GM19324 (cell line): ENCODE results near the gene NR1H4.
"Not testable (repeated sequence)": the region's sequence is repeated elsewhere in the genome, so short reads cannot be mapped to it uniquely, and the experiment has no call there.

Experiments
- ATAC-seq: cut with Tn5 transposase; IDR thresholded peaks from one replicate; pipeline ENCODE4 v1.9.1; 2021; ENCODE audit warnings: mild to moderate bottlenecking, moderate library complexity; ENCODE audit not compliant: unreplicated experiment, low FRiP score

NR1H4 gene

DNA sequence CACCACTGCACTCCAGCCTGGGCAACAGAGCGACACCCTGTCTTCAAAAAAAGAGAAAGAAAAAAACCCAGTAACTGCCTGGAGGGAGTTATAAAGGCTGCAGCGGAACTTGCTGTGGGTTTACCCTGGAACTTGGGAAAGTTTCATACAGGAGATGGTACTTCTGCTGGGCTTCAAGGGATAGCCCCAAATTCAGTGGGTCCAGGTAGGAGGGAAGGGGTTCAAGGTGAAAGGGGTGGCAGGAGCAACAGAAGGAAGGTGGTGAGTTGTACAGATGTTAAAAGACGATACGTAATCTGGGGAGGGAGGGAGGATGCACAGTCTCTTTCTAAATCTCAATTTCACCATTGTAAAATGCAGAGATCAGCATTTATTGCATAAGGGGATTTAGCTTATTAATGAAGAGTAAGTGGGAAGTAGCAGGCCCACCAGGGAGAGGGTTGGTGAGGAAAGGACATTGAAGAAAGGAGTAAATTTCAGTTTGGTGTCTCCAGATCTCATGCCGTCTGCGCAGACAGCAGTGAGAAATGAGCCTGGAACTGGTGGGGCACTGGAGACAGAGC lies 91.3 kb downstream of the NR1H4 start:
- ATAC-seq: no peak

DNA sequence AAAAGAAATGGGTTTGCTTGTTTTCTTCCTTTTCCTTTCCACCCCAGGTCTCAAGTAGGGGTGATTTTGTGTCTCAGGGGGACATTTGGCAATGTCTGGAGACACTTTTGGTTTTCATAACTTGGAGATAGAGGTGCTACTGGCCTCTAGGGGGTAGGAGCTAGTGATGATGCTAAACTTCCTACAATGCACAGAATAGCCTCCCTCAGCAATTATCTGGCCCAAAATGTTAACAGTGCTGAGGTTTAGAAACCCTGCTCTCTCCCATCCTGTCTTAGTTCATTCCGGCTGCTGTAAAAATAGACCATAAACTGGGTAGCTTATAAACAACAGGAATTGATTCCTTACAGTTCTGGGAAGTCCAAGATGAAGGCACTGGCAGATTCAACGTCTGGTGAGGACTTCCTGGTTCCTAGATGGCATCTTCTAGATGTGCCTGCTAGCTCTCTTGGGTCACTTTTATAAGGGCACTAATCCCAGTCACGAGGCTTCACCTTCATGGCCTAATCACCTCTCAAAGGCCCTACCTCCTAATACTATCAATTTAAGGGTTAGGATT lies 92.4 kb downstream of the NR1H4 start:
- ATAC-seq: no peak

DNA sequence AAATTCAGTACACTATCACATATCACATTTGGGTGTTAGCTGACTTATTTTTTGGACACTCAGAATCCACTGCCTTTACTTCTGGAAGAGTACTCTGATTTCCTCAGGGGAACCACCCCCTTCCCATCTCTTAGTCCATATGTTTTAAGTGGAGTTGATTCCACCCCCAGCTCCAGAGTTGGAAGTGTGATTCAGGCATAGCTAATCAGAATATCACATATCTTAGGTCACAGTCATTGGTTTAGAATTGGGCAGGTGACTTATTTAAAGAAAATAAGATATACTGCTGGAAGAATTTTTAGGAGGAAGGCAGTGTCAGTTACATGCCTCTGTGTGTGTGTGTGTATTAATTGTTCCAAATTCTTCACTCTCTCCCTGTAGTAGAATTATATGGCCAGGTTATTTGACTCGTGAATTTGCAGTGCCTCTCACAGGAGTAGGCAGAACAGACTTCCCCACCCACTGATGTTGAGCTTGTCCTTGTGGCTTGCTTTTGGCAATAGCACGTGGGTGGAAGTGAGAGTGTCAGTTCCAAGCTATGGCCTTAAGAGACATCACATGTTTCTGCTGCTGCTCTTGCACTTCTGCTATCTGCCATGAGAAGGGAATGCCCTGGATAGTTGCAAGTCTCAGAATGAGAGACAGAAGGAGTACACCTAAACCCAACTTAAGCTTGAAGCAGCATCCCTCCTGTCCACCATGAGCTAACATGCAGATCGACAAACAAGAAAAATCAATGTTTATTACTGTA lies 93.4 kb downstream of the NR1H4 start:
- peak; percentile 96 for ATAC-seq

DNA sequence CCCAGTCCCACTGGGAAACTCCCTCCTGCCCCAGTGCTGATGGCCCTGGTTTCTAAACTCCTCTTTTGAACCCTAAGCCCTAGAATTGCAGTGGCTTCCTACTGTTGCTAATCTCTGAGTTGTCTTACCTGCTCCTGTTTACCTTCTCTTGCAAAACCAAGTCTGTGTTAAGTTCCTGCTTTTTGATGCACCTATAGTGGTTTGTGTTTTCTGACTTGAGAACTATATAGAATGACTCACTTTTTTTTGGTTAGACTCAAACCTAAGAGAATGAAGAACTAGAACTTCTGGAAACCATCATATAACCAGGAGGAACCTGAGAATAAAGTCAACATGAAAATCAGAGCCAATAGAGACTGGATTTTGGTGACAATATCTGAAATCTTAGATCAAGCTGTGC lies 94.3 kb downstream of the NR1H4 start:
- ATAC-seq: no peak

DNA sequence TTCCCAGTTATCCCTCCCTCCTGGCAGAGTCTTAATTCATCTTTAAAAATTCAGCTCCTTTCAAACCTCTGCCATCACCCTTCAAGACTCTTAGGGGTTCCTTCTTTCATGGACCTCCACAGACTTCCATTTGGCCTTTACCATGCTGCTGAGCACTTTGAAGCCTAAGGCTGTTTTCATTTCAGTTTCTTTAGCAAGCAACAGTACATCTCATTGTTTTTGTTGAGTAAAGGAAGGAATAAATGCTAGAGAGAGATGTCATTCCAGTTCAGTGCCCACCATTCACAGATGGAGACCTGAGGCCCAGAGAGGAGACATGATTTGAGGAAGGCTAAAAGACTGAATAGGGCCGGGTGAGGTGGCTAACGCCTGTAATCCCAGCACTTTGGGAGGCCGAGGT lies 98.5 kb downstream of the NR1H4 start:
- no peak for ATAC-seq

DNA sequence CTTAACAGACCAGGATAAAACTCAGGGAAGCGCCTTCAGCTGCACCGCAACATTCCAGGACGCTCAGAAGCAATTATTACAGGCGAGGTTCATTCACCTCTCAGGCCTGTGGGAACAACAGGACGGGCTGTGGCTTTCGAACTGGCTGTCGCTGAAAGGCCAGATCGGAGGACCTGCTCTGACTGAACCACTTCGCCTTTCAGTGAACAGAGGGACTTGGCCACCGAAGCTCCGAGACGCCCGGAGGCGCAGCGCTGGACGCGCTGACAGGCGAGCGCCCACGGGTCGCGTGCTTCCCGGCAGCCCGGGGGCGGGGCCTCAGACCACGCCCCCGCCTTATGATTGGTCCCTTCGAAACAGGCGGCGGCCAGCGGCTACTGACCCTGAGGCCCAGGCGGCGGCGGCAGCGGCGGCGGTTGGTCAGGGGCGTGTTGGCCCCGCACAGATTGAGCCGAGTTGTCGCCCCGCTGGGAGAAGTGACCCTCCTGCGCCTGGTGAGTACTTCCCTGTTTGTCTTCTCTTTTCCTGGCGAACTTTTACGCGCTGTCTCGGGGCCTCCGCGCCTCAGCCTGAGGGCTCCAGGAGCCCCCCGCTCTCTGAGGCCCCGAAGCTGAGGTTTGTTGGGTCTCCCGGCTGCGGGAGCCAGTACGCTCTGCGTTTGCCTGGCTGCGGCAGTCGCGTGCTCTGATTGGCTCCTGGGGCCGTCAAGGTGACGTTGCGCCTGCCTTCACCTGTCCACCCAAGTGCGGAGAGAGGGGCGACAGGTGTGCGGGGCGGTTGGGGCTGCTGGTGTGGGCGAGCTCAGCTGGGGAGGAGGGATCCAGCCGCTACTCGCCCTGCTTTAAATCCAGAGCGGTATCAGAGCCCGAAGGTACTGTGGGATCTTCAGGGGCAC lies 99.9 kb downstream of the NR1H4 start, which contains the start of gene GAS2L3:
GAS2L3 (plus strand) TSS at position 393 of the 895 bp plus-strand sequence. CDS start 21,221 bp downstream, outside the sequence.
- ATAC-seq: peak; percentile 98

DNA sequence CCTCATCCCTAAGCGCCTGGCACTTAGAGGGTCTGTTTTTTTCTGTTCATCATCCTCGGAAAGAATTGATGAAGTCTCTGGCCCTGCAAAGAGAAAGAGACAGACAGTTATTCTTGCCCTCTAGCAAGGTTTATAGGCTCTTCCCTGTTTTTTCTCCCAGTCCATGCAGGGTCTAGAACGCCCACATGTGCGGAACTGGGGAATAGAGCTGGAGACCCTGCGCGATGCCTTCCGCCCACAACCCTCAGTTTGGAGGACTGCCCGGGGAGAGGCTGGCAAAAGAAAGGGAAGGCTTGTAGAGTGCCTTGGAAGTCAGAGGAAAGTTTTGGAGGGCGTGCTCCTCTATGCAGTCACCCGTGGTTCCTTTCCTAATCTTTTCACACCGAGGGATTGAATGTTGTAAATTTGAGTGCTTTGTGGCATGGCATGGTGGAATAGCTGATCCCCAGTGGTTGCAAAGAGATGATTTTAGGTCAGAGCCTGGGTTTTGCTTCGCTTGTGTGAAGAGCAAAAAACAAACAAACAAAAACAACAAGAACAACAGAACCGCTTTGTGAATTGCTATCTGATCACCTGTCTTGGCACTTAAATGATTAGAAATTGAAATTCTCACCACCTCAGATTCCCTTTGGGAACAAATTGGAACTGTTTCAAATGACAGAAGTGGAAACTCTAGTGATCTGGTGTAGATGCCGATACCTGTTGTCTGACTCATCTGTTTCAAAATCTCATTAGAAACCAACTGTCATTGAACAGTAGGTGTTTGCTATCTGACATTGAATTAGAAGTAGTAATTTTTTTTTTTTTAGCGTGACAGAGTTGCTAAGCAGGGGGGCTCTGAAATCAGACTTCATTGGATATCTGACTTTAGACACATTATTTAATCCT lies 100.8 kb downstream of the NR1H4 start:
- ATAC-seq: no peak

DNA sequence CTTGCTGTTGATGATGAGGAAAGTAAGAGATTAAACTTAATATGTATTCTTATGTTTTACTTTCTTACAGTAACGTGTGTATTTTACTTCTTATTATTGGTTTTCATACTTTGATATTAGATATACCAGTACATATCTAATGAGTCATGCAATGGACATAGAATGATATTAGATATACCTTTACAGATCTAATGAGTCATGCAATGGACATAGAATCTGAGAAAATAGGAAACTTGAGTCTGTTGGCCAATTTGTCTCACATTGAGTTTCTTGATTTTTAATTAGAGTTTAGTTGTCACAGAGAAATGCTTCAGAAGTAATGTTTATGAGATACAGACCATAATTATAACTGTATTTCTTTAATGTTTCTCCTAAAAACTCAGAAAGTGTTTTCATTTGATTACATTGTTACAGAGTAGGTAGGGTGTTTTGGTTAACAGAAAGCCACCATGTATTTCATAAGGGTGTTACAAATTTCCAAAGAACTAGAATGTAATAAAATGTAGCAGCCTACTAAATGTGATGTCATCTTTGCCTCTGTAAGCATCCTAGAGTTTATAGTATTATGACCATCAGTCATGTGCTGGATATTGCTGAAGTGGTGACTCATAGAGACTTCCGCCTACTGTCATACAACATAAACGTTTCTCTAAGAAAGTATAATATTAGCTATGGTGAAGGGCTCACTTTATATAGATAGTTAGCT lies 102.8 kb downstream of the NR1H4 start:
- no peak for ATAC-seq

DNA sequence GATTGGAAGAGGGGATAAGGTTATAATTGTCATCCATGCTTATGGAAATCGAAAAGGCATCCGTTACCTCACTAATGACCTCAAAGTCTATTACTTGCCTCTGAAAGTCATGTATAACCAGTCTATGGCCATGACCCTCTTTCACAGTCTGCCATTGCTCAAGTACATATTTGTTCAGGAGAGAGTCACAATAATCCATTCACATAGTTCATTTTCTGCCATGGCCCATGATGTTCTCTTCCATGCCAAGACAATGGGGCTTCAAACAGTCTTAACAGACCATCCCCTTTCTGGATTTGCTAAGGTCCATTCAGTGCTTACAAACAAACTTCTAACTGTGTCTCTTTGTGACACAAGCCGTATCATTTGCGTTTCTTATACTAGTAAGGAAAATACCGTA lies 105.3 kb downstream of the NR1H4 start:
- ATAC-seq: no peak

DNA sequence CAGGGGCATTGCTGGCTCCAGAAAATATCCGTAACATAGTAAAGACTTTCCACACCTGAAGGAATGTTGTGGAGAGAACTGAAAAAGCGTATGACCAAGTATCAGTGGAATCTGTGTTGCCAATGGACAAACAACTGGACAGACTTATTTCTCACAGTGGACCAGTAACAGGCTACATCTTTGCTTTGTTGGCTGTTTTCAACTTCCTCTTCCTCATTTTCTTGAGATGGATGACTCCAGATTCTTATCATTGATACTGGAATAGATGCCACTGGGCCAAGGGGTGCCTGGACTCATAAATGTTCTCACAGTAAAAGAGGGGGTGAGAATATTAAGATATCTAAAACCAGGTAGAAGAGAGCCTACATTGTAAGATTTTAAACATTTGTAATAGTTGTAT lies 106.2 kb downstream of the NR1H4 start:
- no peak for ATAC-seq

DNA sequence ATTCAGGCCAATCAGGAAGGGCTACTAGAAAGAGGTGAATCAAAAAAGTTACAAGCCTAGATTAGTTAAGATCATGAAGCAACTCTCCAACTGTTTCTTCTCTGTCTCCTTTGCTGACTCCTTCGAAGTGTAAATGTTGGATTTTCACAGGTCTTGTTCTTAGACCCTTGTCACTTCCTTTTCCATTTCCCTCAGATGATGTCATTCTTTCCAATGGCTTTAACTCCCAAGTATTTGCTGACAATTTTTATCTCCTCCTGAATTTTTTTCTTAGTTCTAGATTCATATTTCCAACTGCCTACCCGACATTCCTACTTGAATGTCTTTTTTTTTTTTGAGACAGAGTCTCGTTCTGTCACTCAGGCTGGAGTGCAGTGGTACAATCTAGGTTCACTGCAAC lies 110.6 kb downstream of the NR1H4 start:
- no peak for ATAC-seq

DNA sequence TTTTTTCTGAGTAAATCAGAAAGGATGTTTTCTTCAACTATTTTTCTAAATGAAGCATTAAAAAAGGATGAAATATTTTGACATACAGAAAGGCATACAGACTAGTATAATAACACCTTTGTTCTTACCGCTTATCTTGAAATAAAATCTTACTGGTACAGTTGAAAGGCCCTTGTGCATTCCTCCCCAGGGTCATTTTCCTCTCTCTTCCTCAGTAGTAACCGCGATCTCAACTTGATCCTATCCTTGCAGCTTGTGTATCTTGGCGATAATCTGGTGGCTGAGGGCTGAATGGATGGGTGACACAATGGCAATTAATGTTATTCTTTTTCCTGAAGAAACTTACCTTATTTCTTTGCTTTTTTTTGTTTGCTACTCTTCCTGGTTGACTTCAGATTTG lies 118.3 kb downstream of the NR1H4 start:
- no peak for ATAC-seq

DNA sequence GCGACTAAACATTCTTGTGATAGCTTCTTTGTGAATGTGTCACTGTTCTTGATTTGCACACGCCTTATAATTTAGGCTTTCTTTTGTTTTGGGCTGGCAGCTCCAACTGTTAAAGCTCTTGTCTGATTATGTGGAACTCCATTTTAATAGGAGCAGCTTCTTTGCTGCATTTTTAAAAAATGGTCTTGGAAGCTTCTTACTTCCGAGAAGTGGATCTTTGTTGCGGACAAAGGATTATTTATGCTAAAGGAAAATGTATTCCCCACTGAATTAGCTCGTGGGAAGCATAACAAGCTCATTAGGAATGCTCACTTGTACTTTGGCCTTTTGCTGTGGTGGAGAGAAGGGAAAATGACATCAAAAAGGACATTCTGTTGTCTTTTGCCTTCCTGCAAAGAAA lies 119.8 kb downstream of the NR1H4 start:
- no peak for ATAC-seq

DNA sequence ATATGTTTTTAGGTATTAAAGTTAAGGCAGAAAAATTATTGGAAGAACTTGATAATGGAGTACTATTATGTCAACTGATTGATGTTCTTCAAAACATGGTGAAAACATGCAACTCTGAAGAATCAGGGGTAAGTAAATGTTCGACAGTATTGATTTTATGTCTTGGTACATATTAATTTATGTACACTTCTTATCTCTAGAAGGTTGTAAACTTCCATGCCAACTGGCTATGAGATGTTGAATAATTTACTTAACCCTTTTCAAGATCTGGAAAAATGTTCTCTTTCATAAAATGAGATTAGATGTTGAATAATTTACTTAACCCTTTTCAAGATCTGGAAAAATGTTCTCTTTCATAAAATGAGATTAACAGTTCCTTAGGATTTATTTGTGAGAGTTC lies 128.0 kb downstream of the NR1H4 start:
- no peak for ATAC-seq

DNA sequence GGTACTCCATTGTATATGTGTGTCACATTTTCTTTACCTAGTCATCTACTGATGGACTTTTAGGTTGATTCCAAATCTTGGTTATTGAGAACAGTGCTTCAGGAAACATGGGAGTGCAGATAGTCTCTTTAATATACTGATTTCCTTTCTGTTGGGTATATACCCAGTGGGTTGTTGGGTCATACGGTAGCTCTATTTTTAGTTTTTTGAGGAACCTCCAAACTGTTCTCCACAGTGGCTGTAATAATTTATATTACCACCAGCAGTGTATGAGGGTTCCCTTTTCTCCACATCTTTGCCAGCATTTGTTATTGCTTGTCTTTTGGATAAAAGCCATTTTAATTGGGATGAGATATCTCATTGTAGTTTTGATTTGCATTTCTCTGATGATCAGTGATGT lies 129.3 kb downstream of the NR1H4 start:
- not testable (repeated sequence) for ATAC-seq

DNA sequence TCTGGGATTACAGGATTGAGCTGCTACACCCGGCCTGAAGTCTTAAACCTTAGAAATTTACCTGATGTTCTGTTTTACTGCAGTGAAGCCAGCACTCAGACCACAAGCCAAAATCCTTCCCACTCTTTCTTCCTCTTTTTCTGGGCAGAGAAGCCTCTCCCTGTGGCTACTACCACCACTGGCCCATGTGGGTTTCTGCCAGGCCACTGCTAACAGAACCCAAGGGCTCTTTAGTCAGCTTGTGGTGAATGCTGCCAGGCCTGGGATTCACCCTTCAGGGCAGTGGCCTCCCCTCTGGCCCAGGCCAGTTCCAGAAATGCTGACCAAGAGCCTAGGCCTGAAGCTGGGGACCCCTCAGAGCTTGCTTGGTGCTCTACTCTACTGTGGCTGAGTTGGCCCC lies 135.1 kb downstream of the NR1H4 start:
- ATAC-seq: no peak

DNA sequence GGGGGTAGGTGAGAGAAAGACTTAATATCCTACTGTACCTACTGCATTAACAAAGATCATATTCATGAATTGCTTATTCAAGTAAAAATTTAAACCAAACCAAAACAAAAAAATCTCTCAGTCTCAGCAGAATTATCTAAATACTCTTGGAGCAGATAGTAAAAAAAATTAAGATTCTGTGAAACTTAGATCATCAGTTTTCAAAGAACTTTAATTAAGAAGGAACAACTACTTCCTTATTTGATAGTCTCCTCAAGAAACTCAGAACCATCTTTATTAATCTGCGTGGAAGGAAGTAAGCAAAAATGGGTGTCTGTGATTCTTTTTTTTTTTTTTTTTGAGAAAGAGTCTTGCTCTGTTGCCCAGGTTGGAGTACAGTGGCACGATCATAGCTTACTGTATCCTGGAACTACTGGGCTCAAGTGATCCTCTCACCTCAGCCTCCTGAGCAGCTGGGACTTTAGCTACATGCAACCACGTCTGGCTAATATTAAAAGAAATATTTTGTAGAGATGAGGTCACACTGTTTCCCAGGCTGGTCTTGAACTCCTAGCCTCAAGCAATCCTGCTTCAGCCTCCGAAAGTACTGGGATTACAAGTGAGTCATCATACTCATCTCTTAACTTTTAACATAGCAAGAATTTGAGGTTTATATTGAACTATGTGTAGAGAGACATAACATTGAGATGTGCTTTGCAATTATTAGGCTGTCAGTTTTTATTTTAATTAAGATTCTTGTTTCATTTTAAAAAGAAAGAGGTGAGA lies 137.2 kb downstream of the NR1H4 start:
- no peak for ATAC-seq

DNA sequence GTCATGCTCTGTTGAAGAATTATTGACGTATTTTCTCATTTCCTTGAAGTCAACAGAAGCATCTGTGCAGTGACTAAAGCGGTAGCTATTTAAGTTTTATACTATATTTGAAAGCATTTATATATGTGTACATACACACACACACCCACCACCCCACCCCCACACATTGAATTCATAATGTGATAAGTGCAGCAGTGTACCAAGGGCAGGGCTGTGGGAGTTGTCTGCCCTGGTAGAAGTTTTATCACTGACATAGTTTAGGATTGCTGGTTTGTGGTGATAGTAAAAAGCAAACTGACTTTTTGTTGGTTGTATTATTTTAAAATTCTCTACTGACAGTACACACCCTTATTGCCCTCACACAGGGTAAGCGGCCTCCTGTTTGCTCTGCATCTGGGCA lies 138.9 kb downstream of the NR1H4 start:
- no peak for ATAC-seq
